NCI-H1092 treated with DMSO at 0.1 percent for 48 hours (cell line): Measurements from ENCODE around the gene ITGAL.
A peak's percentile ranks its signal among the peaks of the same experiment; 100 is the strongest.
"Not testable (repeated sequence)": the region's sequence is repeated elsewhere in the genome, so short reads cannot be mapped to it uniquely, and the experiment has no call there.

Experiments used
- DNase-seq: peaks from one replicate; lab custom pipeline; 2025; lab: John Stamatoyannopoulos, UW

The ITGAL gene

GRCh38 chr16:30491744-30492308, 19.3 kb downstream of the ITGAL start:
- DNase-seq: no peak

DNA sequence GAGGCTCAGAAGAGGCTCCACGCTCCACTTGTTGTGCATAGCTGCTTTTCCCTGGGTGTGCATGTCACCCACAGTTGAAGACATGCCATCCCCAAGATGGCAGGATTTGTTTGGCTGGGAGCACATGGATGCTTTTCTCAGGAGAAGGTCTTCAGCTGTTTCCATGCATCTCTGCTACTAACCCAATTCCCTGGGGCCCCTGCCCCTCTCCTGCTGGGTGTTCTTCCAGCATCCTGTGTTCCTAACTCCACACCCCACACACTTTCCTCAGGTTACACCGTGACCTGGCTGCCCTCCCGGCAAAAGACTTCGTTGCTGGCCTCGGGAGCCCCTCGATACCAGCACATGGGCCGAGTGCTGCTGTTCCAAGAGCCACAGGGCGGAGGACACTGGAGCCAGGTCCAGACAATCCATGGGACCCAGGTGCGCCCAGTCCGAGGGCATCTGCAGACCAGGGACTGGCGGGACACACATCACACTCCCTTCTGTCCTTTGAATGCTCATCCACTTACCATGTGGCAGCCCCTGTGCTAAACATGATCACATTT, 21.5 kb downstream of the ITGAL start:
- DNase-seq: no peak

DNA sequence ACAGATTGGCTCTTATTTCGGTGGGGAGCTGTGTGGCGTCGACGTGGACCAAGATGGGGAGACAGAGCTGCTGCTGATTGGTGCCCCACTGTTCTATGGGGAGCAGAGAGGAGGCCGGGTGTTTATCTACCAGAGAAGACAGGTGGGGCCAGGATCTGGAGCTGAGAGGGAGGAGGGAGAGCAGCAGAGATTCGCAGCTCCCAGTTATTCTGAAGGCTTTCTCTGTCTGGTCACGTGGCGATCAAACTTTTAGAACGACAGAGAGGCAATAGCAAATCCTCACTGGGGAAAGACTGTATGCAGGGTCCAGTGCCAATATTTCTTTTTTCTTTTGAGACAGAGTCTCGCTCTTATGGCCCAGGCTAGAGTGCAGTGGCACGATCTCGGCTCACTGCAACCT, 22.2 kb downstream of the ITGAL start:
- DNase-seq: no peak

DNA sequence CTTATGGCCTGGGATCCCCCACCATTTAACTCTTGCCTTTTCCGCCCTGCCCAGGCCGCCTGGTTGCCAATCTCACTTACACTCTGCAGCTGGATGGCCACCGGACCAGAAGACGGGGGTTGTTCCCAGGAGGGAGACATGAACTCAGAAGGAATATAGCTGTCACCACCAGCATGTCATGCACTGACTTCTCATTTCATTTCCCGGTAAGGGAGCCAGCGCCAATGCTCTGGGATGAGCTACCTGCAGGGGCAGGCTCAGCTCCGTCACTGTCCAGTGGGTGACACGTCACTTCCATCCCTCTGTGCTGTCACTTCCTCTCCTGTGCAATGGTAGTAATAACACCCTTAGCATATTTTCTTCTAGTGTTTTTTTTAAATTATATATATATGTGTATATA, 26.7 kb downstream of the ITGAL start:
- peak; percentile 16 for DNase-seq

- no peak for DNase-seq
Measured at GRCh38 chr16:30503403-30504296, 31.1 kb downstream of the ITGAL start.

DNA sequence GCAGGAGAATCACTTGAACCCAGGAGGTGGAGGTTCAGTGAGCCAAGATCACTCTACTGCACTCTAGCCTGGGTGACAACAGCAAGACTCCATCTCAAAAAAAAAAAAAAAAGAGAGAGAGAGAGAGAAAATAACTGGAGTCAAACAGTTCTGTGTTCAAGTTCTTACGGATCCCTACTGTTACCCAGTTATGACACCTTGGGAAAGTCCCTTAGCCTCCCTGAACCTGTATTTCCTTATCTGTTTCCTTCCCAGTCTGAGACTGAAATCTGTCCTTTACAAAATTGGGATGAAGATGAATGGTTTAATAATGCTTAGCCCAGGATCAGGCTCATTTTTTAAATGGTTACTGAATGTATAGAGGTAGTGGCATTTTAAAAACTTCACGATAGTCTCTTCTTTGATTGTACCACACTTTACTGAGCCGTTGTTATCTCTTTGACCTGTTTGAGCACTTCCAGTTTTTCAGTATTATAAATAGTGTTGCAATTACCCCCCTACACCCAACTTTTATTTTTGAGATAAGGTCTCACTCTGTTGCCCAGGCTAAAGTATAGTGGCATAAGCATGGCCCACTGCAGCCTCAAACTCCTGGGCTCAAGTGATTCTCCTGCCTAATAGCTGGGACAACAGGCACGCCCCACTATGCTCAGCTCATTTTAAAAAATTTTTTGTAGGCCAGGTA, 36.7 kb downstream of the ITGAL start:
- DNase-seq: no peak

- DNase-seq: no peak
Measured at GRCh38 chr16:30510376-30510938, 37.9 kb downstream of the ITGAL start.

- DNase-seq: no peak
Measured at GRCh38 chr16:30511509-30511908, 39.0 kb downstream of the ITGAL start.

GRCh38 chr16:30515275-30515674, 42.7 kb downstream of the ITGAL start:
- DNase-seq: no peak

DNA sequence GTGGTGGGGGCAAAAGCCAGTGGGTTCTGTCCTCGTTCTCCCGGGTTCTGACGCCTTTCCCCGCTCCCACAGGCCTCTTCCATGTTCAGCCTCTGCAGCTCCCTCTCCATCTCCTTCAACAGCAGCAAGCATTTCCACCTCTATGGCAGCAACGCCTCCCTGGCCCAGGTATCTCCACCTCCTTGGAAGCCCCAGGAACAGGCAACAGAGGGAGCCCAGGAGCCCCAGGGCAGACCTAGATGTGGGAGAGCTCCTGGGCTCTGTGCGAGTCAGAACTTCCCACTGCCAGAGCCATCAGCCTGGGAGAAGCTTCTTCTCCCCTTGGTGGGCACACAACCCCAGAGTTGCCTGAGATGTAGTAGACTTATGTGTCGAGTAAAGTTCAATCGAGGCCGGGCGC, 46.0 kb downstream of the ITGAL start:
- no peak for DNase-seq

- DNase-seq: no peak
Measured at GRCh38 chr16:30519120-30520049, 46.8 kb downstream of the ITGAL start.

GRCh38 chr16:30521476-30521872, 48.9 kb downstream of the ITGAL start:
- DNase-seq: no peak

GRCh38 chr16:30521873-30522641, 49.5 kb downstream of the ITGAL start:
- DNase-seq: no peak

- not testable (repeated sequence) for DNase-seq
Measured at GRCh38 chr16:30522702-30523463, 50.3 kb downstream of the ITGAL start.

DNA sequence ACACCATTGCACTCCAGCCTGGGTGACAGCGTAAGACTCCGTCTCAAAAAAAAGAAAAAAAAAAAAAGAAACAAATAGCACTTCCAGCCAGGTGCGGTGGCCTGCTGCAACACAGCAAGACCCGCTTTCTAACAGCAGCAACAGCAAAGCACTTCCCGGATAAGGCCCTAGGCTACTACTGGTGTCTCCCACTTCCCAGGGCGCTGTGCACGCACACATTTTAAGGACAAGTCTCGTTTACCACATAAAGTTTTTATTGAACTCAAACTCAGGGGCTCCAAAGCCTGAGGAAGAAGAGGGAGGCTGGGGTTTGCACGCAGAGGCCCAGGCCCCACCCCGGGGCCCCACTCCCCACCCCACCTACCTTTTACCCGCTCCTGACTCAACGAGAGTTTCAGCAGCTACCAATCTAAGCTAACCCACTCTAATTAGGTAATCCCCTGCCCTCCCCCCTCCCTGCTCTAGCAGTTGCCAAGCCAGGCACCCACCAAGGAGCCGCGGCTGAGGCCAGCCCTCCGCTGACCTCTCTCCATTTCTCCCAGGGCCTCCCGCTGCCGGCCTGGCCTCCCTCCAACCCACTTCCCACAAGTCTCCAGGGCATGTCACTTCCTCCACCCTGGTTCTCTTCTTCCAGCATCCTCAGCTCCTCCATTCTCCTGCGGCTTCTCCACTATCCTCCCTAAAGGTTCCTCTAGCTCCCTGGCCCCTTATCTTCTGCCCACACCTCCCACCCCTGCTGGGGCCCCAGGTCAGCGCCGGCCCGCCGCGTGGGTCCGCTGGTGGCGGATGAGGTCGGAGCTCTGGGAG, 51.4 kb downstream of the ITGAL start:
- DNase-seq: no peak

DNA sequence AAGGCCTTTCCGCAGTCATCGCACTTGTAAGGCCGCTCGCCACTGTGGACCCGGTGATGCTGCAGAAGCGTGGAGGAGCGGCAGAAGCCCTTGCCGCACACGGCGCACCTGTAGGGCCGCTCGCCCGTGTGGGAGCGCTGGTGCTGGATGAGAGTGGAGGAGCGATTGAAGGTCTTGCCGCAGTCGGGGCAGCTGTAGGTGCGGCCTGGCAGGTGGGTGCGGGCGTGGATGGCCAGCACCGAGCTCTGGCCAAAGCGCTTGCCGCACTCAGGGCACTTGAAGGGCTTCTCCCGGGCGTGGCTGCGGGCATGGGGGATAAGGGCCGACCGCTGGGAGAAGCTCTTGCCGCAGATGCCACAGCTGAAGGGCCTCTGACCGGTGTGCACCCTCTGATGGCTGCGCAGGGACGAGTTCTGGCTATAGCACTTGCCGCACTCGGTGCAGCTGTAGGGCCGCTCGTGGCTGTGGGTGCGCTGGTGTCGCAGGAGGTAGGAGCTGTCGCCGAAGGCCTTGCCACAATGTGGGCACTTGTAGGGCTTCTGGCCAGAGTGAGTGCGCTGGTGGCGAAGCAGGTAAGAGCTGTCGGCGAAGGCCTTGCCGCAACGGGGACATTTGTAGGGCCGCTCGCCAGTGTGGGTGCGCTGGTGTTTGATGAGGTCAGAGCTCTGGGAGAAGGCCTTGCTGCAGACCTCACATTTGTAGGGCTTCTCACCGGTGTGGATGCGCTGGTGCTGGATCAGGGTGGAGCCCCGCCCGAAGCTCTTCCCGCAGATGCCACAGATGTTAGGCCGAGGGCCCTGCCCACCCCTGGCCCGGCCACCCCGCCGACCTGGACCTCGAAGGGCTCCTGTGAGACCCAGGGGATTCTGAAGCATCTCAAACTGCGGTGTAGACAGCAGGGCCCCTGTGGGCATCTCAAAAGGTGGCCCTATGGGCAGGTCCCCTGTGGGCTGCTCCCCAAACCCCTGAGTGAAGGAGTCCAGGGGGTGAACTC, 52.3 kb downstream of the ITGAL start:
- DNase-seq: no peak

DNA sequence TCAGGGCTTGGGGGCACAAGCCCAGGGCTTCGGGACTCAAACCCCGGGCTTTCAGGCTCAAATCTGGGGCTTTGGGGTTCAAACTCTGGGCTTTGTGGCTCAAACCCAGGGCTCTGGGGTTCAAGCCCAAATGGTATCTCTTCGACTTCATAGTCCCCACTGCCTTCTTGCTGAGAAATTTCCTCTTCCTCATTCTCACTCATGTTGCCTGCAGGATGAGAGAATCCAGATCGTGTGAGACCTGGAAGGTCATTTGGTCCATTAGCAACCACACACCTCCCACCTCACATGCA, 53.2 kb downstream of the ITGAL start:
- no peak for DNase-seq
